HepG2 (cell line): ENCODE results near the gene IL6ST. TPM values are rescaled to one million over a fixed set of nuclear protein-coding genes. Genes with fewer than 3 reads are reported as not detected.

ENCODE experiments used
- ARID5B ChIP-seq: IDR thresholded peaks from 2 replicates; pipeline ENCODE4 v1.4.0; 2020; ENCODE audit warnings: mild to moderate bottlenecking, missing genetic modification reagents
- BRF2 ChIP-seq: sonication (generic); formaldehyde crosslinking; IDR thresholded peaks from 2 replicates; pipeline ENCODE4 v1.8.1; 2022; ENCODE audit warnings: mild to moderate bottlenecking, missing genetic modification reagents
- HOXA7 ChIP-seq: sonication (generic); formaldehyde crosslinking; IDR thresholded peaks from 2 replicates; pipeline ENCODE4 v1.8.1; 2022; ENCODE audit warnings: mild to moderate bottlenecking, missing genetic modification reagents, moderate library complexity
- PRDM15 ChIP-seq: sonication (generic); formaldehyde crosslinking; IDR thresholded peaks from 2 replicates; pipeline ENCODE4 v1.4.0; 2020; ENCODE audit warnings: missing genetic modification reagents
- THYN1 ChIP-seq: sonication (generic); formaldehyde crosslinking; IDR thresholded peaks from 2 replicates; pipeline ENCODE4 v1.8.1; 2023; ENCODE audit warnings: low read depth, mild to moderate bottlenecking, moderate library complexity, missing genetic modification reagents, borderline replicate concordance
- ZFP36 ChIP-seq: fragments of 150-350 bp; IDR thresholded peaks from 2 replicates; pipeline ENCODE4 v1.6.1; 2018; ENCODE audit warnings: borderline replicate concordance, low read length, low read depth; ENCODE audit not compliant: partially characterized antibody
- ZNF670 ChIP-seq: sonication (generic); formaldehyde crosslinking; IDR thresholded peaks from 2 replicates; pipeline ENCODE4 v1.8.0; 2022; ENCODE audit warnings: mild to moderate bottlenecking, missing genetic modification reagents, borderline replicate concordance
- polyA plus RNA-seq, 8 experiments: library from polyadenylated mRNA; depleted of rRNA in 3 of 8; stranded (reverse) in 7 of 8; unstranded in 1 of 8; fragments of >200 nt; fragmentation: Illumina TruSeq in 4 of 8; extraction: Trizol in 4 of 8; gene quantifications; 2 replicates each; pipeline versions ENCODE4 v1.2.1 to v1.2.3, GENCODE V29; 2011 to 2016; ENCODE audit warnings: low read depth in 4 of 8, missing spikeins in 1 of 8, mixed read lengths in 1 of 8; ENCODE audit not compliant: insufficient read depth in 1 of 8
- total RNA-seq, 5 experiments: library from RNA; depleted of rRNA; stranded (reverse); fragments of >200 nt; fragmentation: Illumina TruSeq; extraction: Trizol; gene quantifications; 2 replicates each; pipeline ENCODE4 v1.2.3, GENCODE V29; 2016; ENCODE audit warnings: low read depth in 1 of 5
- TF ChIP-seq, protein P1 (sequence below): sonication (generic); formaldehyde crosslinking; IDR thresholded peaks from 2 replicates; pipeline ENCODE4 v1.5.0; 2020; ENCODE audit warnings: mild to moderate bottlenecking, missing genetic modification reagents, moderate library complexity
- TF ChIP-seq, protein P2 (sequence below): sonication (generic); formaldehyde crosslinking; IDR thresholded peaks from 2 replicates; pipeline ENCODE4 v1.4.0; 2020; ENCODE audit warnings: missing genetic modification reagents

Gene IL6ST
- total and polyA plus RNA-seq, 2 of the 13 experiments (the other 11 are each of a cell fraction or from before 2014, with no cell fraction given), result 66.6 to 166 TPM

GRCh38 chr5:55994998-55995914 is 493 bp upstream of the IL6ST start (continued):
- TF ChIP-seq HOXA7 (CRISPR knock-in tag) (no peak), ZFP36 (no peak), ARID5B (CRISPR knock-in tag) (peak; percentile 80; the same call in 1 of the 2 replicates), ZNF670 (CRISPR knock-in tag) (no peak), PRDM15 (no peak), BRF2 (CRISPR knock-in tag) (peak; percentile 85), THYN1 (CRISPR knock-in tag) (no peak; the same call in 1 of the 2 replicates)
- TF ChIP-seq, protein P1, sequence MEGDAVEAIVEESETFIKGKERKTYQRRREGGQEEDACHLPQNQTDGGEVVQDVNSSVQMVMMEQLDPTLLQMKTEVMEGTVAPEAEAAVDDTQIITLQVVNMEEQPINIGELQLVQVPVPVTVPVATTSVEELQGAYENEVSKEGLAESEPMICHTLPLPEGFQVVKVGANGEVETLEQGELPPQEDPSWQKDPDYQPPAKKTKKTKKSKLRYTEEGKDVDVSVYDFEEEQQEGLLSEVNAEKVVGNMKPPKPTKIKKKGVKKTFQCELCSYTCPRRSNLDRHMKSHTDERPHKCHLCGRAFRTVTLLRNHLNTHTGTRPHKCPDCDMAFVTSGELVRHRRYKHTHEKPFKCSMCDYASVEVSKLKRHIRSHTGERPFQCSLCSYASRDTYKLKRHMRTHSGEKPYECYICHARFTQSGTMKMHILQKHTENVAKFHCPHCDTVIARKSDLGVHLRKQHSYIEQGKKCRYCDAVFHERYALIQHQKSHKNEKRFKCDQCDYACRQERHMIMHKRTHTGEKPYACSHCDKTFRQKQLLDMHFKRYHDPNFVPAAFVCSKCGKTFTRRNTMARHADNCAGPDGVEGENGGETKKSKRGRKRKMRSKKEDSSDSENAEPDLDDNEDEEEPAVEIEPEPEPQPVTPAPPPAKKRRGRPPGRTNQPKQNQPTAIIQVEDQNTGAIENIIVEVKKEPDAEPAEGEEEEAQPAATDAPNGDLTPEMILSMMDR (CRISPR knock-in tag), result peak; percentile 47
- TF ChIP-seq, protein P2, sequence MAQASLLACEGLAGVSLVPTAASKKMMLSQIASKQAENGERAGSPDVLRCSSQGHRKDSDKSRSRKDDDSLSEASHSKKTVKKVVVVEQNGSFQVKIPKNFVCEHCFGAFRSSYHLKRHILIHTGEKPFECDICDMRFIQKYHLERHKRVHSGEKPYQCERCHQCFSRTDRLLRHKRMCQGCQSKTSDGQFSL (CRISPR knock-in tag), result peak; percentile 24
